GM19351 (cell line): ENCODE results near the gene RPL18.
"Not testable (repeated sequence)": the region's sequence is repeated elsewhere in the genome, so short reads cannot be mapped to it uniquely, and the experiment has no call there.

Source experiments
- ATAC-seq: cut with Tn5 transposase; IDR thresholded peaks from one replicate; pipeline ENCODE4 v1.9.1; 2021; ENCODE audit warnings: mild to moderate bottlenecking, moderate library complexity; ENCODE audit not compliant: unreplicated experiment

Gene RPL18

GRCh38 chr19:48618916-48619691, at the start of gene RPL18, which contains the start of gene SPHK2:
Gene RPL18 (minus strand): TSS chr19:48619178. CDS start chr19:48619143, 35 bp downstream.
Gene SPHK2 (plus strand): TSS chr19:48619506. CDS start chr19:48620515, 1,009 bp downstream.
- ATAC-seq, result peak; percentile 85

- ATAC-seq, result no peak
These were observed 49.8 kb upstream of the RPL18 start for GRCh38 chr19:48668761-48669160.

GRCh38 chr19:48668332-48668731, 49.4 kb upstream of the RPL18 start:
- ATAC-seq, result no peak

- ATAC-seq, result no peak
These were observed 46.8 kb upstream of the RPL18 start for GRCh38 chr19:48665786-48666185.

- ATAC-seq, result no peak
These were observed 45.5 kb upstream of the RPL18 start for GRCh38 chr19:48664476-48664875.

GRCh38 chr19:48663667-48664066, 44.7 kb upstream of the RPL18 start:
- ATAC-seq, result no peak

- ATAC-seq, result no peak
These were observed 42.7 kb upstream of the RPL18 start for GRCh38 chr19:48661711-48662090.

- ATAC-seq, result peak; percentile 77
These were observed 42.1 kb upstream of the RPL18 start for GRCh38 chr19:48660852-48661710.

GRCh38 chr19:48659768-48660167, 40.8 kb upstream of the RPL18 start:
- no peak for ATAC-seq

- ATAC-seq, result no peak
These were observed 39.5 kb upstream of the RPL18 start for GRCh38 chr19:48658483-48658882.

GRCh38 chr19:48657828-48658227, 38.9 kb upstream of the RPL18 start:
- not testable (repeated sequence) for ATAC-seq

GRCh38 chr19:48656840-48657474, 38.0 kb upstream of the RPL18 start:
- ATAC-seq, result no peak

GRCh38 chr19:48654299-48655059, 35.5 kb upstream of the RPL18 start:
- ATAC-seq, result no peak

GRCh38 chr19:48651683-48652048, 32.7 kb upstream of the RPL18 start:
- no peak for ATAC-seq

- ATAC-seq, result no peak
These were observed 32.1 kb upstream of the RPL18 start for GRCh38 chr19:48650974-48651682.

- no peak for ATAC-seq
These were observed 29.2 kb upstream of the RPL18 start for GRCh38 chr19:48648134-48648533.

- ATAC-seq, result no peak
These were observed 27.8 kb upstream of the RPL18 start for GRCh38 chr19:48646722-48647216.

GRCh38 chr19:48646001-48646721, 27.2 kb upstream of the RPL18 start, which contains the start of gene CA11:
Gene CA11 (minus strand): TSS chr19:48646187. CDS start chr19:48645632, 555 bp downstream.
- ATAC-seq, result peak; percentile 59

GRCh38 chr19:48645620-48646000, 26.6 kb upstream of the RPL18 start:
- ATAC-seq, result no peak
